CD14-positive monocyte (primary cell): Measurements from ENCODE around the gene SEL1L3. TPM values are rescaled to one million over a fixed set of nuclear protein-coding genes. Genes with fewer than 3 reads are reported as not detected.

Experiments used
- DNase-seq, 3 donors: peaks; one replicate each; pipeline ENCODE4 v3.0.0-alpha.2; 2011 to 2022
- H2AFZ ChIP-seq: 2 replicates; pipeline ENCODE4 v1.6.0; 2012; ENCODE audit warnings: mild to moderate bottlenecking, low read depth, low read length, inconsistent platforms; ENCODE audit not compliant: insufficient read depth, poor library complexity, severe bottlenecking
- H3K27ac ChIP-seq, 2 donors: 1 replicate in 1 of 2; 2 replicates in 1 of 2; pipeline ENCODE4 v1.5.1; 2012 to 2013; ENCODE audit warnings: low read length in 2 of 2, control low read depth in 1 of 2, inconsistent platforms in 1 of 2, low read depth in 1 of 2, mild to moderate bottlenecking in 1 of 2
- H3K27me3 ChIP-seq, 2 donors: one replicate each; pipeline versions ENCODE4 v1.6.0 to v1.6.1; 2011 to 2013; ENCODE audit warnings: low read length in 2 of 2; ENCODE audit not compliant: control insufficient read depth in 2 of 2, insufficient read depth in 2 of 2
- H3K36me3 ChIP-seq, 2 donors: replicated peaks in 1 of 2; 1 replicate in 1 of 2; 2 replicates in 1 of 2; pipeline versions ENCODE4 v1.5.1 to v1.6.1; 2012 to 2013; ENCODE audit warnings: low read length in 2 of 2, control low read depth in 1 of 2, inconsistent platforms in 1 of 2, mild to moderate bottlenecking in 1 of 2; ENCODE audit not compliant: insufficient read depth in 2 of 2, control insufficient read depth in 1 of 2
- H3K4me1 ChIP-seq, 2 donors: 1 replicate in 1 of 2; 2 replicates in 1 of 2; pipeline versions ENCODE4 v1.5.1 to v1.6.1; 2012 to 2013; ENCODE audit warnings: low read length in 2 of 2, control low read depth in 1 of 2, inconsistent platforms in 1 of 2, mild to moderate bottlenecking in 1 of 2, moderate library complexity in 1 of 2; ENCODE audit not compliant: insufficient read depth in 2 of 2, control insufficient read depth in 1 of 2
- H3K4me2 ChIP-seq: replicated peaks from 2 replicates; pipeline ENCODE3; 2012; ENCODE audit warnings: low read length, moderate library complexity, mild to moderate bottlenecking; ENCODE audit not compliant: poor library complexity, severe bottlenecking; ENCODE audit errors: extremely low read depth
- H3K4me3 ChIP-seq, 3 experiments: fragments of 200-600 bp in 1 of 3; sonication (generic) in 1 of 3; replicated peaks in 1 of 3; 1 replicate in 2 of 3; 2 replicates in 1 of 3; pipeline ENCODE4 v1.5.1; 2011 to 2013; ENCODE audit warnings: low read length in 3 of 3, mild to moderate bottlenecking in 3 of 3, control low read depth in 2 of 3, low read depth in 2 of 3, inconsistent platforms in 1 of 3, moderate library complexity in 1 of 3
- H3K79me2 ChIP-seq: 2 replicates; pipeline ENCODE4 v1.6.0; 2012; ENCODE audit warnings: mild to moderate bottlenecking, control low read depth, inconsistent platforms, low read length, moderate library complexity; ENCODE audit not compliant: insufficient read depth
- H3K9ac ChIP-seq: 2 replicates; pipeline ENCODE4 v1.6.0; 2017; ENCODE audit warnings: low read length, mild to moderate bottlenecking; ENCODE audit not compliant: insufficient read depth, poor library complexity, severe bottlenecking
- H3K9me3 ChIP-seq, 2 donors: replicated peaks in 1 of 2; 1 replicate in 1 of 2; 2 replicates in 1 of 2; pipeline versions ENCODE4 v1.5.1 to v1.6.1; 2012 to 2013; ENCODE audit warnings: low read length in 2 of 2, control low read depth in 1 of 2; ENCODE audit not compliant: control insufficient read depth in 1 of 2, insufficient read depth in 1 of 2
- H4K20me1 ChIP-seq: 2 replicates; pipeline ENCODE4 v1.6.0; 2012; ENCODE audit warnings: mild to moderate bottlenecking, low read length, control low read depth, moderate library complexity; ENCODE audit not compliant: insufficient read depth
- H3K27ac Mint-ChIP-seq, 7 donors: one replicate each; pipeline ENCODE4 v1.8.0; 2020; ENCODE audit warnings: mild to moderate bottlenecking in 7 of 7, mixed read lengths in 7 of 7, moderate library complexity in 6 of 7, inconsistent platforms in 2 of 7
- H3K27me3 Mint-ChIP-seq, 3 donors: one replicate each; pipeline ENCODE4 v1.8.0; 2021 to 2022; ENCODE audit warnings: low read depth in 3 of 3, mild to moderate bottlenecking in 3 of 3, mixed read lengths in 3 of 3, moderate library complexity in 3 of 3, inconsistent platforms in 1 of 3
- H3K36me3 Mint-ChIP-seq, 2 donors: one replicate each; pipeline ENCODE4 v1.8.0; 2020; ENCODE audit warnings: mixed read lengths in 2 of 2, inconsistent platforms in 1 of 2, mild to moderate bottlenecking in 1 of 2
- H3K4me1 Mint-ChIP-seq: one replicate; pipeline ENCODE4 v1.8.0; 2020; ENCODE audit warnings: mild to moderate bottlenecking, mixed read lengths
- H3K4me3 Mint-ChIP-seq, 2 donors: one replicate each; pipeline ENCODE4 v1.8.0; 2020; ENCODE audit warnings: mild to moderate bottlenecking in 2 of 2, mixed read lengths in 2 of 2, moderate library complexity in 1 of 2
- H3K9me3 Mint-ChIP-seq, 7 donors: one replicate each; pipeline ENCODE4 v1.8.0; 2020 to 2022; ENCODE audit warnings: mixed read lengths in 7 of 7, mild to moderate bottlenecking in 6 of 7, moderate library complexity in 6 of 7, inconsistent platforms in 2 of 7
- WGBS: methylation state at CpG from one replicate; pipeline ENCODE4 v1.1.5; 2013; ENCODE audit warnings: missing lambda C conversion rate; ENCODE audit not compliant: insufficient coverage; 5-methylcytosine and 5-hydroxymethylcytosine counted together
- intact Hi-C, 2 donors: fragments of 100-400 bp; cut with micrococcal nuclease; formaldehyde crosslinking; loops; one replicate each; pipeline versions ENCODE4 v1.15.0 to v1.15.1; 2023
- polyA plus RNA-seq, 3 donors: library from polyadenylated mRNA; depleted of rRNA in 1 of 3; unstranded in 2 of 3; stranded (reverse) in 1 of 3; fragments of 300-500 nt in 2 of 3; fragments of >200 nt in 1 of 3; fragmentation: Illumina TruSeq in 2 of 3; gene quantifications; 1 replicate in 2 of 3; 2 replicates in 1 of 3; pipeline ENCODE4 v1.2.3, GENCODE V29; 2012 to 2021
- TF ChIP-seq, protein P1 (sequence below): fragments of 200-600 bp; IDR thresholded peaks from one replicate; pipeline ENCODE4 v1.8.0; 2022; ENCODE audit warnings: antibody characterized with exemption, mild to moderate bottlenecking

SEL1L3 gene
- polyA plus RNA-seq, 3 donors, result 0.61 to 2.2 (median 1.7) TPM

- Mint-ChIP-seq H3K27ac (no peak overlapping the region), H3K36me3 (peaks cover 0 to 3% of the 10 kb centered on the region in 2 donors)
- DNase-seq, result no peak
These were observed 70.5 kb downstream of the SEL1L3 start for GRCh38 chr4:25792200-25792791.

GRCh38 chr4:25790024-25790423 lies 72.8 kb downstream of the SEL1L3 start:
- Histone ChIP-seq H2AFZ (no peak overlapping the region), H3K79me2 (no peaks in the 10 kb centered on the region), H3K9me3 (no peaks in the 10 kb centered on the region), H3K4me1 (no peaks in the 10 kb centered on the region), H3K9ac (no peak overlapping the region), H3K4me2 (no peak overlapping the region), H3K27me3 (peaks cover 0 to 6% of the 10 kb centered on the region in 2 donors), H3K36me3 (no peaks in the 10 kb centered on the region), H3K27ac (no peak overlapping the region), H3K4me3 (no peak overlapping the region), H4K20me1 (no peaks in the 10 kb centered on the region)
- H3K27me3 Mint-ChIP-seq, result peaks cover 15 to 16% (median 16%) of the 10 kb centered on the region in 3 donors
- DNase-seq, result no peak
- H3K36me3 Mint-ChIP-seq, result peaks cover 0 to 3% of the 10 kb centered on the region in 2 donors
- H3K27ac Mint-ChIP-seq, result no peak overlapping the region
- TF ChIP-seq, protein P1, sequence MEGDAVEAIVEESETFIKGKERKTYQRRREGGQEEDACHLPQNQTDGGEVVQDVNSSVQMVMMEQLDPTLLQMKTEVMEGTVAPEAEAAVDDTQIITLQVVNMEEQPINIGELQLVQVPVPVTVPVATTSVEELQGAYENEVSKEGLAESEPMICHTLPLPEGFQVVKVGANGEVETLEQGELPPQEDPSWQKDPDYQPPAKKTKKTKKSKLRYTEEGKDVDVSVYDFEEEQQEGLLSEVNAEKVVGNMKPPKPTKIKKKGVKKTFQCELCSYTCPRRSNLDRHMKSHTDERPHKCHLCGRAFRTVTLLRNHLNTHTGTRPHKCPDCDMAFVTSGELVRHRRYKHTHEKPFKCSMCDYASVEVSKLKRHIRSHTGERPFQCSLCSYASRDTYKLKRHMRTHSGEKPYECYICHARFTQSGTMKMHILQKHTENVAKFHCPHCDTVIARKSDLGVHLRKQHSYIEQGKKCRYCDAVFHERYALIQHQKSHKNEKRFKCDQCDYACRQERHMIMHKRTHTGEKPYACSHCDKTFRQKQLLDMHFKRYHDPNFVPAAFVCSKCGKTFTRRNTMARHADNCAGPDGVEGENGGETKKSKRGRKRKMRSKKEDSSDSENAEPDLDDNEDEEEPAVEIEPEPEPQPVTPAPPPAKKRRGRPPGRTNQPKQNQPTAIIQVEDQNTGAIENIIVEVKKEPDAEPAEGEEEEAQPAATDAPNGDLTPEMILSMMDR, result no peak
- intact Hi-C loops, result no loop called here
- H3K4me1 Mint-ChIP-seq, result peaks cover 3% of the 10 kb centered on the region
- H3K9me3 Mint-ChIP-seq, result peaks cover 0 to 5% (median 3%) of the 10 kb centered on the region in 7 donors
- WGBS, result 95% methylated on average over 4 of the region's 5 CpGs
- H3K4me3 Mint-ChIP-seq, result no peak overlapping the region

More at GRCh38 chr4:25792200-25792791, 70.5 kb downstream of the SEL1L3 start:
- H3K4me3 Mint-ChIP-seq, result no peak overlapping the region
- H3K4me2 ChIP-seq, result no peak overlapping the region
- no peaks in the 10 kb centered on the region for H3K4me1 ChIP-seq
- TF ChIP-seq, protein P1, result peak; percentile 20
- peaks cover 0 to 5% (median 3%) of the 10 kb centered on the region in 7 donors for H3K9me3 Mint-ChIP-seq
- no peak overlapping the region for H2AFZ ChIP-seq
- no peak overlapping the region for H3K4me3 ChIP-seq
- H3K36me3 ChIP-seq, result no peaks in the 10 kb centered on the region
- peaks cover 12 to 14% (median 14%) of the 10 kb centered on the region in 3 donors for H3K27me3 Mint-ChIP-seq
- H3K9ac ChIP-seq, result no peak overlapping the region
- no peak overlapping the region for H3K27ac ChIP-seq
- H3K79me2 ChIP-seq, result no peaks in the 10 kb centered on the region
- no peaks in the 10 kb centered on the region for H3K9me3 ChIP-seq
- peaks cover 3% of the 10 kb centered on the region for H3K4me1 Mint-ChIP-seq
- intact Hi-C loops, result no loop called here
- peaks cover 0 to 6% of the 10 kb centered on the region in 2 donors for H3K27me3 ChIP-seq
- H4K20me1 ChIP-seq, result no peaks in the 10 kb centered on the region
- WGBS, result 93% methylated on average over 5 of the region's 5 CpGs
